Mesenchymal stem cell (in vitro differentiated cells and primary cell): ENCODE data around the gene DPP10.
A peak's percentile ranks its signal among the peaks of the same experiment; 100 is the strongest.

Experiments used
- DNase-seq: peaks from one replicate; pipeline ENCODE4 v3.0.0-alpha.2; 2013
- H2AFZ ChIP-seq: one replicate; pipeline ENCODE4 v1.6.1; 2013; ENCODE audit warnings: low read depth, mild to moderate bottlenecking, control low read depth, inconsistent platforms, low read length, moderate library complexity
- H2AK5ac ChIP-seq: 2 replicates; pipeline ENCODE4 v1.6.1; 2013; ENCODE audit warnings: low read length, moderate library complexity, mild to moderate bottlenecking, inconsistent platforms; ENCODE audit not compliant: severe bottlenecking
- H2BK120ac ChIP-seq: one replicate; pipeline ENCODE4 v1.6.1; 2013; ENCODE audit warnings: low read depth, mild to moderate bottlenecking, inconsistent platforms, low read length, moderate library complexity
- H2BK12ac ChIP-seq, 2 experiments: one replicate each; pipeline ENCODE4 v1.6.1; 2013; ENCODE audit warnings: inconsistent platforms in 2 of 2, low read length in 2 of 2, mild to moderate bottlenecking in 2 of 2, moderate library complexity in 2 of 2, control low read depth in 1 of 2
- H2BK15ac ChIP-seq: one replicate; pipeline ENCODE4 v1.6.1; 2013; ENCODE audit warnings: mild to moderate bottlenecking, low read depth, inconsistent platforms; ENCODE audit not compliant: poor library complexity, severe bottlenecking
- H2BK5ac ChIP-seq: 2 replicates; pipeline ENCODE4 v1.6.1; 2013; ENCODE audit warnings: low read depth, mild to moderate bottlenecking, low read length, control low read depth, inconsistent platforms; ENCODE audit not compliant: poor library complexity, severe bottlenecking
- H3K14ac ChIP-seq, 2 experiments: one replicate each; pipeline ENCODE4 v1.6.1; 2013; ENCODE audit warnings: inconsistent platforms in 2 of 2, low read length in 2 of 2, control low read depth in 1 of 2, mild to moderate bottlenecking in 1 of 2, moderate library complexity in 1 of 2
- H3K18ac ChIP-seq, 2 experiments: one replicate each; pipeline ENCODE4 v1.6.1; 2013; ENCODE audit warnings: inconsistent platforms in 2 of 2, low read length in 2 of 2, control low read depth in 1 of 2, low read depth in 1 of 2, mild to moderate bottlenecking in 1 of 2
- H3K23ac ChIP-seq, 2 experiments: one replicate each; pipeline ENCODE4 v1.6.1; 2013; ENCODE audit warnings: inconsistent platforms in 2 of 2, low read length in 2 of 2, mild to moderate bottlenecking in 2 of 2, moderate library complexity in 2 of 2, control low read depth in 1 of 2
- H3K27ac ChIP-seq: 2 replicates; pipeline ENCODE4 v1.5.1; 2013; ENCODE audit warnings: mild to moderate bottlenecking, moderate library complexity, low read length, control low read depth, inconsistent platforms; ENCODE audit not compliant: poor library complexity, severe bottlenecking
- H3K27me3 ChIP-seq, 2 experiments: 2 replicates each; pipeline versions ENCODE4 v1.6.1 to v1.7.0; 2013; ENCODE audit warnings: low read length in 2 of 2, mild to moderate bottlenecking in 2 of 2, moderate library complexity in 2 of 2, control low read depth in 1 of 2, inconsistent platforms in 1 of 2; ENCODE audit not compliant: control insufficient read depth in 1 of 2, insufficient read depth in 1 of 2
- H3K36me3 ChIP-seq, 2 experiments: 2 replicates each; pipeline versions ENCODE4 v1.6.1 to v1.7.0; 2013; ENCODE audit warnings: low read length in 2 of 2, control low read depth in 1 of 2, inconsistent platforms in 1 of 2, low read depth in 1 of 2, mild to moderate bottlenecking in 1 of 2; ENCODE audit not compliant: insufficient read depth in 2 of 2, control insufficient read depth in 1 of 2
- H3K4ac ChIP-seq, 2 experiments: one replicate each; pipeline ENCODE4 v1.6.1; 2013; ENCODE audit warnings: inconsistent platforms in 2 of 2, low read length in 2 of 2, mild to moderate bottlenecking in 2 of 2, moderate library complexity in 2 of 2, control low read depth in 1 of 2, low read depth in 1 of 2
- H3K4me1 ChIP-seq: 2 replicates; pipeline ENCODE4 v1.6.1; 2013; ENCODE audit warnings: low read depth, low read length, control low read depth; ENCODE audit not compliant: control insufficient read depth, insufficient read depth
- H3K4me2 ChIP-seq: 2 replicates; pipeline ENCODE4 v1.6.1; 2013; ENCODE audit warnings: low read length, mild to moderate bottlenecking, inconsistent platforms; ENCODE audit not compliant: poor library complexity, severe bottlenecking
- H3K4me3 ChIP-seq, 2 experiments: 2 replicates each; pipeline versions ENCODE4 v1.5.1 to v1.7.0; 2013; ENCODE audit warnings: low read length in 2 of 2, mild to moderate bottlenecking in 2 of 2, control low read depth in 1 of 2, low read depth in 1 of 2; ENCODE audit not compliant: insufficient read depth in 1 of 2
- H3K79me1 ChIP-seq: replicated peaks from 2 replicates; pipeline ENCODE4 v1.6.1; 2013; ENCODE audit warnings: mild to moderate bottlenecking, control low read depth, low read length, inconsistent platforms; ENCODE audit not compliant: poor library complexity, severe bottlenecking
- H3K9ac ChIP-seq: 2 replicates; pipeline ENCODE4 v1.7.0; 2013; ENCODE audit warnings: mild to moderate bottlenecking, low read length, moderate library complexity
- H3K9me3 ChIP-seq: 2 replicates; pipeline ENCODE4 v1.7.0; 2013; ENCODE audit warnings: mild to moderate bottlenecking, low read length; ENCODE audit not compliant: control insufficient read depth
- H4K8ac ChIP-seq: one replicate; pipeline ENCODE4 v1.6.1; 2013; ENCODE audit warnings: inconsistent platforms, mild to moderate bottlenecking, low read length, moderate library complexity
- H4K91ac ChIP-seq: one replicate; pipeline ENCODE4 v1.6.1; 2013; ENCODE audit warnings: mild to moderate bottlenecking, low read length, inconsistent platforms
- WGBS: methylation state at CpG from one replicate; pipeline ENCODE4 v1.1.7; 2013; ENCODE audit warnings: mixed read lengths; 5-methylcytosine and 5-hydroxymethylcytosine counted together

DPP10 gene

DNA sequence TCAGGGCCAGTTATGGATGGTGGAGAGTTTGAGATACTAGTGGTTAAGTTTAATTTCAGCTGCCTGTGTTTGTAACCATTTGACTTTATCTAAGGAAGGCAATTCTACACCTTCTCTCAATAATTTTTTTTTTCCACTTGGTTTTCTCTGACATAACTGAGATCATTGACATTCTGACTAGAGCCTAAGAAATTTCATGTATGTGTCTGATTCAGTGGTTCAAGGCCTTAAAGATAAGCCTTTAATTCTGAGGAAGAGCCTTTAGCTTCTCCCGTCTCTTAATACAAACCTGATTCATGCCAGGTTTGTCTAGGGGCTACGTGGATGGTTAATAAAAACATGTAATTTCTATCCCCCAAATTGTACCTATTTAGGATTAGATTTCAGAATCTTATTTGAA is 971.4 kb downstream of the DPP10 start:
- Histone ChIP-seq H2AFZ (no peak overlapping the region), H3K36me3 (no peaks in the 10 kb centered on the region), H2BK15ac (no peak overlapping the region), H3K4me3 (no peak overlapping the region), H2BK12ac (no peak overlapping the region), H3K4me1 (no peaks in the 10 kb centered on the region), H2AK5ac (no peak overlapping the region), H3K4ac (no peak overlapping the region), H4K8ac (no peak overlapping the region), H3K4me2 (no peak overlapping the region), H2BK120ac (no peak overlapping the region), H3K79me1 (no peaks in the 10 kb centered on the region), H3K9me3 (peaks cover 32% of the 10 kb centered on the region), H2BK5ac (no peak overlapping the region), H3K9ac (no peak overlapping the region), H3K27me3 (no peaks in the 10 kb centered on the region), H4K91ac (no peak overlapping the region), H3K23ac (no peak overlapping the region), H3K27ac (no peak overlapping the region), H3K14ac (no peak overlapping the region), H3K18ac (no peak overlapping the region)
- DNase-seq: peak; percentile 11
- WGBS: no CpG with 5 or more reads among the region's 2 CpGs

DNA sequence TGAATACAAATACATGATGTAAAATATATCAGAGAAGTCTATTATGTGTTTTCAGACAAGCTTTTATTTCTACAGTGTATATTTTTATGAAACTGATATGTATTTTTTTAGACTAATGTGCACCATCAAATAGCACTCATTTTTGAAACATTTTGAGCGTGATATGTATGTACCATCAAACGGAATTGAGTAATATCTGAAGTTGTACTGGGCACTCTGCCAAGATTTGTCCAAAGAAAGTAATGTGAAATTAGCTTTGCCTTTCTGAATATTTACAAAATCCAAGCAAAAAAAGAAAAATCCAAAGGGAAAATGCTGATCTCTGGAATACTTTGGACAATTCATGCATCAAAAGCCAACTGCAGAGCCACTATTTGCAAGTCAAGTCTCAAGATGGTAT is 972.0 kb downstream of the DPP10 start:
- Histone ChIP-seq H3K36me3 (no peaks in the 10 kb centered on the region), H4K8ac (no peak overlapping the region), H2BK12ac (no peak overlapping the region), H3K4me2 (no peak overlapping the region), H3K9ac (no peak overlapping the region), H3K23ac (no peak overlapping the region), H3K27ac (no peak overlapping the region), H2BK15ac (no peak overlapping the region), H4K91ac (no peak overlapping the region), H2BK120ac (no peak overlapping the region), H2BK5ac (no peak overlapping the region), H3K14ac (no peak overlapping the region), H3K4ac (no peak overlapping the region), H3K18ac (no peak overlapping the region), H3K27me3 (no peaks in the 10 kb centered on the region), H2AK5ac (no peak overlapping the region), H3K4me3 (no peak overlapping the region), H3K4me1 (no peaks in the 10 kb centered on the region), H3K79me1 (no peaks in the 10 kb centered on the region), H2AFZ (no peak overlapping the region), H3K9me3 (peaks cover 32% of the 10 kb centered on the region)
- WGBS: no CpG with 5 or more reads among the region's 2 CpGs
- peak; percentile 16 for DNase-seq

DNA sequence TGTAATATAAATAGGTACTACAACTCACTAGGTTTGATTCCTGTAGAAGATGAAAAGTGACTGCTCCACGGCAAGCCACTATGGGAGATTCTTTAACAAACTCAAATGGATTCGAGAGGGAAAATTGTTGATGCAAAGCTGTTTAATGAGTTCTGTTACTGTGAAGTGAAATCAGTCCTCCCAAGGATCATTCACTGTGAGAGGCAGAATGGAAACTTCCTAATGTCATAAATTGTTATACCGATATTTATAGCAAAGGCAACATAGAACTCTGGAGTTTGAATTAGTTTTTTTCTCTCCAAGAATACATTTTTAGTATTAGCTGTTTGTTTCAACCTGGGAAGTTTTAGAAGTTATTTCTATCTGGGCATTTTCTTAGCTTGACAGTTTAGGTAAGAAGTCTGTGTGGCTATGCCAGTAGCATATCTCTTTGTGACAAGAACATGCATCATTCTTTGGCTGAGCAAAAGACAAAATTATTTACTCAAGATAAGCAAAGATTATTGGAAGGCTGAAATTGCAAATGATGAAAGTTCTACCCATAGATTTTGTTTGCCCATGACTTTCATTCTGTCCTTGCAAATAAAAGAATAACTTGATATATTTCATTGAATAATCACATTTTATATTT is 979.7 kb downstream of the DPP10 start:
- H2AK5ac ChIP-seq: no peak overlapping the region
- no peak overlapping the region for H4K8ac ChIP-seq
- H2BK120ac ChIP-seq: no peak overlapping the region
- H2BK12ac ChIP-seq: no peak overlapping the region
- no peak overlapping the region for H4K91ac ChIP-seq
- H3K9me3 ChIP-seq: peaks cover 22% of the 10 kb centered on the region
- no peak overlapping the region for H3K18ac ChIP-seq
- no peaks in the 10 kb centered on the region for H3K36me3 ChIP-seq
- no peak overlapping the region for H3K4me3 ChIP-seq
- no peak overlapping the region for H2BK15ac ChIP-seq
- no peaks in the 10 kb centered on the region for H3K4me1 ChIP-seq
- no peak overlapping the region for H2BK5ac ChIP-seq
- H3K27ac ChIP-seq: no peak overlapping the region
- H3K9ac ChIP-seq: no peak overlapping the region
- 72% methylated on average over 2 of the region's 3 CpGs for WGBS
- H3K27me3 ChIP-seq: no peaks in the 10 kb centered on the region
- no peak overlapping the region for H3K23ac ChIP-seq
- no peaks in the 10 kb centered on the region for H3K79me1 ChIP-seq
- H3K14ac ChIP-seq: no peak overlapping the region
- no peak overlapping the region for H3K4me2 ChIP-seq
- H2AFZ ChIP-seq: no peak overlapping the region
- no peak for DNase-seq
- H3K4ac ChIP-seq: no peak overlapping the region

DNA sequence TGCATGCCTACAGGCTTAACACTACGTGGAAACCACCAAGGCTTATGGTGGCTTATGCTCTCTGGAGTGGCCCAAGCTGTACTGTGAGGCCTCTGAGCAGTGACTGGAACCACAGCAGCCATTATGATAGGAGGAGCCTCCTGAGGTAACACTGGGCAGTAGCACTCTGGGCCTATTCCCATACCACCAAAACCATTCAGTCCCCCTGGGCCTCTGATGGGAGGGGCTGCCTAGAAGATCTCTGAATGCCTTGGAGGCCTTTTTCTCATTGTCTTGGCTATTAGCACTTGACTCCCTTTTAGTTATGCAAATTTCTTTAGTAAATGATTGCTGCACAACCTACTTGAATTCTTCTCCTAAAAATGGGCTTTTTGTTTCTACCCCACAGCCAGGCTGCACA is 985.0 kb downstream of the DPP10 start:
- 89% methylated on average over 1 of the region's 1 CpG for WGBS

More for the DNA sequence above, 985.0 kb downstream of the DPP10 start:
- no peak for DNase-seq
- no peak overlapping the region for H3K23ac ChIP-seq
- H3K9ac ChIP-seq: no peak overlapping the region
- no peak overlapping the region for H4K91ac ChIP-seq
- H3K9me3 ChIP-seq: peaks cover 21% of the 10 kb centered on the region
- no peak overlapping the region for H2BK15ac ChIP-seq
- H4K8ac ChIP-seq: no peak overlapping the region
- no peak overlapping the region for H2BK12ac ChIP-seq
- H2AFZ ChIP-seq: no peak overlapping the region
- H3K4me1 ChIP-seq: no peaks in the 10 kb centered on the region
- no peaks in the 10 kb centered on the region for H3K27me3 ChIP-seq
- no peak overlapping the region for H3K27ac ChIP-seq
- no peak overlapping the region for H3K4me3 ChIP-seq
- H2BK5ac ChIP-seq: no peak overlapping the region
- H3K79me1 ChIP-seq: no peaks in the 10 kb centered on the region
- H3K18ac ChIP-seq: no peak overlapping the region
- H3K4ac ChIP-seq: no peak overlapping the region
- H3K4me2 ChIP-seq: no peak overlapping the region
- no peak overlapping the region for H2BK120ac ChIP-seq
- H2AK5ac ChIP-seq: no peak overlapping the region
- no peaks in the 10 kb centered on the region for H3K36me3 ChIP-seq
- no peak overlapping the region for H3K14ac ChIP-seq
